ENCODE data around the gene SCN2B. TPM values are rescaled to one million over a fixed set of nuclear protein-coding genes. Genes with fewer than 3 reads are reported as not detected.
"Not testable (repeated sequence)": the region's sequence is repeated elsewhere in the genome, so short reads cannot be mapped to it uniquely, and the experiment has no call there.

The SCN2B gene
- total RNA-seq, 2 experiments from 2014 or later, result not detected

- Mint-ChIP-seq H3K36me3 (ENCODE audit: low read depth) (peaks cover 38% of the 10 kb centered on the region), H3K4me3 (no peak overlapping the region), H3K4me1 (peaks cover 52% of the 10 kb centered on the region), H3K9me3 (peaks cover 7% of the 10 kb centered on the region), H3K27ac (peak overlapping the region; percentile 90), H3K27me3 (no peaks in the 10 kb centered on the region)
- ChIA-PET CTCF (interaction anchor here (1.3 to 1.4 kb wide), 2 partner anchors 11 to 13 kb away, joined by 3 to 4 read pairs; no protein-coding TSS in a partner anchor), POLR2A (no interaction called here)
- no peak for DNase-seq
Measured at GRCh38 chr11:118205606-118206378, 29.4 kb upstream of the SCN2B start.

GRCh38 chr11:118202599-118203422, 26.4 kb upstream of the SCN2B start:
- POLR2A ChIA-PET, result interaction anchor here (0.8 to 1.0 kb wide), 2 partner anchors 14 to 232 kb away, joined by 4 to 7 read pairs; no protein-coding TSS in a partner anchor
- peak; percentile 87 for DNase-seq
- Mint-ChIP-seq H3K27ac (no peak overlapping the region), H3K4me1 (peaks cover 40% of the 10 kb centered on the region), H3K4me3 (no peak overlapping the region), H3K36me3 (ENCODE audit: low read depth) (peaks cover 24% of the 10 kb centered on the region), H3K9me3 (peaks cover 7% of the 10 kb centered on the region), H3K27me3 (no peaks in the 10 kb centered on the region)
- CTCF ChIA-PET, result interaction anchor here (0.6 to 2.1 kb wide), 16 partner anchors 9 to 180 kb away, joined by 3 to 25 read pairs (median 4); partner anchors contain the start of genes CD3D, JAML, MPZL2 and UBE4A

- peaks cover 33% of the 10 kb centered on the region for H3K4me1 Mint-ChIP-seq
- peaks cover 7% of the 10 kb centered on the region for H3K9me3 Mint-ChIP-seq
- ChIA-PET CTCF (interaction anchor here (0.8 to 2.1 kb wide), 15 partner anchors 9 to 234 kb away, joined by 3 to 25 read pairs (median 4); partner anchors contain the start of genes CD3D, JAML, KMT2A and UBE4A), POLR2A (interaction anchor here (0.6 to 1.0 kb wide), 3 partner anchors 15 to 233 kb away, joined by 3 to 7 read pairs (median 4); partner anchors contain the start of gene MPZL3)
- no peak for DNase-seq
- no peak overlapping the region for H3K4me3 Mint-ChIP-seq
- no peaks in the 10 kb centered on the region for H3K27me3 Mint-ChIP-seq
- no peak overlapping the region for H3K27ac Mint-ChIP-seq
- peaks cover 24% of the 10 kb centered on the region for H3K36me3 Mint-ChIP-seq (ENCODE audit: low read depth)
Measured at GRCh38 chr11:118201966-118202365, 25.5 kb upstream of the SCN2B start.

GRCh38 chr11:118200901-118201680, 24.7 kb upstream of the SCN2B start:
- peak; percentile 42 for DNase-seq
- Mint-ChIP-seq H3K36me3 (ENCODE audit: low read depth) (peaks cover 28% of the 10 kb centered on the region), H3K9me3 (peaks cover 5% of the 10 kb centered on the region), H3K27ac (no peak overlapping the region), H3K27me3 (no peaks in the 10 kb centered on the region), H3K4me3 (no peak overlapping the region), H3K4me1 (peaks cover 24% of the 10 kb centered on the region)
- CTCF ChIA-PET, result interaction anchor here (0.9 to 2.1 kb wide), 4 partner anchors 10 to 235 kb away, joined by 3 to 25 read pairs (median 3); partner anchors contain the start of gene KMT2A
- POLR2A ChIA-PET, result no interaction called here

GRCh38 chr11:118200497-118200896, 24.1 kb upstream of the SCN2B start:
- no peaks in the 10 kb centered on the region for H3K27me3 Mint-ChIP-seq
- no peak overlapping the region for H3K27ac Mint-ChIP-seq
- no peak for DNase-seq
- POLR2A ChIA-PET, result no interaction called here
- CTCF ChIA-PET, result interaction anchor here (2.4 to 2.8 kb wide), 3 partner anchors 13 to 82 kb away, joined by 7 to 28 read pairs (median 10); no protein-coding TSS in a partner anchor
- H3K4me3 Mint-ChIP-seq, result no peak overlapping the region
- H3K4me1 Mint-ChIP-seq, result peaks cover 18% of the 10 kb centered on the region
- peaks cover 30% of the 10 kb centered on the region for H3K36me3 Mint-ChIP-seq (ENCODE audit: low read depth)
- H3K9me3 Mint-ChIP-seq, result peaks cover 2% of the 10 kb centered on the region

- no peak for DNase-seq
- Mint-ChIP-seq H3K27ac (no peak overlapping the region), H3K4me3 (no peak overlapping the region), H3K4me1 (peaks cover 14% of the 10 kb centered on the region), H3K27me3 (no peaks in the 10 kb centered on the region), H3K9me3 (no peaks in the 10 kb centered on the region), H3K36me3 (ENCODE audit: low read depth) (peaks cover 44% of the 10 kb centered on the region)
- CTCF ChIA-PET, result interaction anchor here (0.6 to 2.8 kb wide), 48 partner anchors 9 to 438 kb away, joined by 3 to 28 read pairs (median 5); partner anchors contain the start of genes CD3D, CD3G, JAML and MPZL3
- POLR2A ChIA-PET, result interaction anchor here (0.6 to 0.8 kb wide), 4 partner anchors 45 to 155 kb away, joined by 3 to 4 read pairs (median 4); no protein-coding TSS in a partner anchor
Measured at GRCh38 chr11:118199135-118199534, 22.7 kb upstream of the SCN2B start.

- peaks cover 51% of the 10 kb centered on the region for H3K36me3 Mint-ChIP-seq (ENCODE audit: low read depth)
- no peak overlapping the region for H3K4me3 Mint-ChIP-seq
- peak overlapping the region; percentile 58 for H3K27ac Mint-ChIP-seq
- CTCF ChIA-PET, result interaction anchor here (0.5 to 2.8 kb wide), 62 partner anchors 9 to 926 kb away, joined by 3 to 28 read pairs (median 4); partner anchors contain the start of genes CD3D, CD3G, JAML and MPZL3
- H3K4me1 Mint-ChIP-seq, result peaks cover 14% of the 10 kb centered on the region
- POLR2A ChIA-PET, result interaction anchor here (0.6 to 0.8 kb wide), 4 partner anchors 46 to 156 kb away, joined by 3 to 4 read pairs (median 4); no protein-coding TSS in a partner anchor
- no peaks in the 10 kb centered on the region for H3K9me3 Mint-ChIP-seq
- H3K27me3 Mint-ChIP-seq, result no peaks in the 10 kb centered on the region
- DNase-seq, result peak; percentile 85
Measured at GRCh38 chr11:118198370-118198769, 21.9 kb upstream of the SCN2B start.

GRCh38 chr11:118194835-118195627, 18.6 kb upstream of the SCN2B start:
- Mint-ChIP-seq H3K9me3 (peaks cover 19% of the 10 kb centered on the region), H3K4me1 (peaks cover 14% of the 10 kb centered on the region), H3K27ac (peak overlapping the region; percentile 74), H3K4me3 (no peak overlapping the region), H3K36me3 (ENCODE audit: low read depth) (peaks cover 76% of the 10 kb centered on the region), H3K27me3 (peaks cover 4% of the 10 kb centered on the region)
- ChIA-PET POLR2A (no interaction called here), CTCF (no interaction called here)
- DNase-seq, result no peak

- Mint-ChIP-seq H3K9me3 (peaks cover 19% of the 10 kb centered on the region), H3K4me1 (peaks cover 10% of the 10 kb centered on the region), H3K36me3 (ENCODE audit: low read depth) (peaks cover 73% of the 10 kb centered on the region), H3K27ac (no peak overlapping the region), H3K27me3 (peaks cover 13% of the 10 kb centered on the region), H3K4me3 (no peak overlapping the region)
- ChIA-PET POLR2A (no interaction called here), CTCF (no interaction called here)
- DNase-seq, result no peak
Measured at GRCh38 chr11:118193910-118194566, 17.6 kb upstream of the SCN2B start.

GRCh38 chr11:118192817-118193216, 16.4 kb upstream of the SCN2B start:
- Mint-ChIP-seq H3K27me3 (peaks cover 17% of the 10 kb centered on the region), H3K9me3 (peaks cover 19% of the 10 kb centered on the region), H3K36me3 (ENCODE audit: low read depth) (peaks cover 65% of the 10 kb centered on the region)
- H3K4me1 Mint-ChIP-seq, CTCF ChIA-PET, POLR2A ChIA-PET, H3K4me3 Mint-ChIP-seq, DNase-seq, H3K27ac Mint-ChIP-seq: not testable (repeated sequence)
